Left ventricle myocardium superior (tissue), 1 donor: ENCODE results near the gene TMEM234. TPM values are rescaled to one million over a fixed set of nuclear protein-coding genes. Genes with fewer than 3 reads are reported as not detected.
"Not testable (repeated sequence)": the region's sequence is repeated elsewhere in the genome, so short reads cannot be mapped to it uniquely, and the experiment has no call there.

Source experiments
- ATAC-seq: fragments of 200-7000 bp; cut with Tn5 transposase; one replicate; pipeline ENCODE4 v1.9.1; 2020; ENCODE audit warnings: mild to moderate bottlenecking, moderate library complexity
- DNase-seq: peaks from one replicate; pipeline ENCODE4 v3.0.0-alpha.2; 2020
- intact Hi-C: fragments of 100-400 bp; cut with micrococcal nuclease; formaldehyde crosslinking; loops from one replicate; pipeline ENCODE4 v1.11.0; 2022
- long read RNA-seq: library from polyadenylated mRNA; unstranded; transcript quantifications from one replicate; pipeline ENCODE4 v2.0.0, GENCODE V29; 2021
- total RNA-seq: library from RNA; stranded (reverse); fragmentation: NEBNext Ultra II Directional; extraction: Animal tissue kit (Norgen Biotek cat#: 25700); gene quantifications from one replicate; pipeline ENCODE4 v1.2.1, GENCODE V29; 2021
- donor health status: DM: no; HTN: yes; CAD: no; lungs with severe emphysema.

The TMEM234 gene
- 7.4 TPM for total RNA-seq
- long read RNA-seq, transcript TMEM234-201 (5 exons, 1,082 nt) = major isoform, 6 of 13 reads
- long read RNA-seq, partial matches to known transcripts = 3 of 13 reads
- long read RNA-seq, other reads (novel, unspliced or antisense) = 3 of 13 reads

- ATAC-seq = peak; percentile 95
- intact Hi-C loops = no loop called here
- peak; percentile 94 for DNase-seq
Measured at GRCh38 chr1:32221980-32222755, at the start of gene TMEM234, which contains the start of gene EIF3I. Gene TMEM234 (minus strand): TSS chr1:32222353. CDS start chr1:32222322, 31 bp downstream. Gene EIF3I (plus strand): TSS chr1:32222407. CDS start chr1:32222442, 35 bp downstream.

GRCh38 chr1:32269744-32270143, 47.6 kb upstream of the TMEM234 start:
- DNase-seq (no peak), ATAC-seq (no peak)
- intact Hi-C loops = no loop called here

- intact Hi-C loops = no loop called here
- ATAC-seq (no peak), DNase-seq (no peak)
Measured at GRCh38 chr1:32266921-32267591, 44.9 kb upstream of the TMEM234 start.

GRCh38 chr1:32265846-32266245, 43.7 kb upstream of the TMEM234 start:
- no peak for ATAC-seq
- intact Hi-C loops = no loop called here
- no peak for DNase-seq

- ATAC-seq (no peak), DNase-seq (no peak)
- intact Hi-C loops = no loop called here
Measured at GRCh38 chr1:32263744-32264143, 41.6 kb upstream of the TMEM234 start.

GRCh38 chr1:32263236-32263593, 41.1 kb upstream of the TMEM234 start:
- intact Hi-C loops, ATAC-seq, DNase-seq: not testable (repeated sequence)

- ATAC-seq (no peak), DNase-seq (no peak)
- intact Hi-C loops = no loop called here
Measured at GRCh38 chr1:32257227-32257508, 35.0 kb upstream of the TMEM234 start.

GRCh38 chr1:32256473-32257226, 34.5 kb upstream of the TMEM234 start:
- intact Hi-C loops = no loop called here
- ATAC-seq (no peak), DNase-seq (no peak)

- DNase-seq = no peak
- no peak for ATAC-seq
- intact Hi-C loops = no loop called here
Measured at GRCh38 chr1:32255072-32256071, 33.2 kb upstream of the TMEM234 start.

GRCh38 chr1:32250893-32251716, 29.0 kb upstream of the TMEM234 start, which contains the start of gene LCK:
Gene LCK (plus strand): TSS chr1:32251265. CDS start chr1:32274330, 23,065 bp downstream.
- ATAC-seq = no peak
- no peak for DNase-seq
- intact Hi-C loops = no loop called here

- DNase-seq = no peak
Measured at GRCh38 chr1:32249831-32250525, 27.8 kb upstream of the TMEM234 start.

GRCh38 chr1:32247983-32248889, 26.1 kb upstream of the TMEM234 start:
- ATAC-seq = peak; percentile 74
- peak; percentile 92 for DNase-seq
- intact Hi-C loops = no loop called here

More at GRCh38 chr1:32249831-32250525, 27.8 kb upstream of the TMEM234 start:
- intact Hi-C loops = no loop called here
- peak; percentile 34 for ATAC-seq

GRCh38 chr1:32247452-32247851, 25.3 kb upstream of the TMEM234 start:
- DNase-seq = peak; percentile 48
- ATAC-seq = peak; percentile 8
- intact Hi-C loops = no loop called here

GRCh38 chr1:32246888-32247273, 24.7 kb upstream of the TMEM234 start, which contains the start of gene FAM167B:
Gene FAM167B (plus strand): TSS chr1:32247222. CDS start chr1:32247422, 200 bp downstream.
- peak; percentile 62 for ATAC-seq
- peak; percentile 58 for DNase-seq
- intact Hi-C loops = no loop called here

- ATAC-seq (peak; percentile 32), DNase-seq (peak; percentile 71)
- intact Hi-C loops = no loop called here
Measured at GRCh38 chr1:32242341-32242851, 20.2 kb upstream of the TMEM234 start.
